Choroid plexus epithelial cell (primary cell): ENCODE results near the gene CYP21A2.
A peak's percentile ranks its signal among the peaks of the same experiment; 100 is the strongest.

Experiments
- DNase-seq: peaks from one replicate; pipeline ENCODE4 v3.0.0-alpha.2; 2010; ENCODE audit warnings: low read depth
- H3K4me3 ChIP-seq: 2 replicates; pipeline ENCODE4 v1.5.1; 2011; ENCODE audit warnings: low read depth, mild to moderate bottlenecking, control low read depth, low read length, moderate library complexity
- TF ChIP-seq, protein P1 (sequence below): conservative IDR thresholded peaks from 2 replicates; pipeline ENCODE4 v1.5.1; 2011; ENCODE audit warnings: low read depth, mild to moderate bottlenecking, control low read depth, inconsistent platforms, low read length, moderate library complexity

CYP21A2 gene

DNA sequence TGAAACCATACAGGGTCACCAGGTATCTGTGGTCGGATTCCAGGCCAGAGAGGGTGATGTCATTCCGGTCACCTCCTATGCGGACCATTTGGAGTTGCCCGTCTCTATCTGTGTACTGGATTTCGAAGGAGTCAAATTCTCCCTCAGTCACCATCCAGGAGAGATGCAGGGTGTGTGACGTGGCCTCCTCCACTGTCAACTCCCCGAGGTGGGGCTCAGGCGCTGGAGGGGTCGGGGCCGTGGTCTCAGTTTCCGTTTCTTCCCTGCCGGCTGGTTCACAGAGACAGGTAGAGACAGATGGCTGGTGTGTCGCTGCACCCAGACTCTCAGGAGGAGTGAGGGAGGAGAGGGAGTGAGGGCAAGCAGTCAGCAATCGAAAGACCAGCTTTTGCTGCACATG lies 30.7 kb downstream of the CYP21A2 start:
- no peak for DNase-seq
- no peak overlapping the region for H3K4me3 ChIP-seq
- TF ChIP-seq, protein P1, sequence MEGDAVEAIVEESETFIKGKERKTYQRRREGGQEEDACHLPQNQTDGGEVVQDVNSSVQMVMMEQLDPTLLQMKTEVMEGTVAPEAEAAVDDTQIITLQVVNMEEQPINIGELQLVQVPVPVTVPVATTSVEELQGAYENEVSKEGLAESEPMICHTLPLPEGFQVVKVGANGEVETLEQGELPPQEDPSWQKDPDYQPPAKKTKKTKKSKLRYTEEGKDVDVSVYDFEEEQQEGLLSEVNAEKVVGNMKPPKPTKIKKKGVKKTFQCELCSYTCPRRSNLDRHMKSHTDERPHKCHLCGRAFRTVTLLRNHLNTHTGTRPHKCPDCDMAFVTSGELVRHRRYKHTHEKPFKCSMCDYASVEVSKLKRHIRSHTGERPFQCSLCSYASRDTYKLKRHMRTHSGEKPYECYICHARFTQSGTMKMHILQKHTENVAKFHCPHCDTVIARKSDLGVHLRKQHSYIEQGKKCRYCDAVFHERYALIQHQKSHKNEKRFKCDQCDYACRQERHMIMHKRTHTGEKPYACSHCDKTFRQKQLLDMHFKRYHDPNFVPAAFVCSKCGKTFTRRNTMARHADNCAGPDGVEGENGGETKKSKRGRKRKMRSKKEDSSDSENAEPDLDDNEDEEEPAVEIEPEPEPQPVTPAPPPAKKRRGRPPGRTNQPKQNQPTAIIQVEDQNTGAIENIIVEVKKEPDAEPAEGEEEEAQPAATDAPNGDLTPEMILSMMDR, result no peak

DNA sequence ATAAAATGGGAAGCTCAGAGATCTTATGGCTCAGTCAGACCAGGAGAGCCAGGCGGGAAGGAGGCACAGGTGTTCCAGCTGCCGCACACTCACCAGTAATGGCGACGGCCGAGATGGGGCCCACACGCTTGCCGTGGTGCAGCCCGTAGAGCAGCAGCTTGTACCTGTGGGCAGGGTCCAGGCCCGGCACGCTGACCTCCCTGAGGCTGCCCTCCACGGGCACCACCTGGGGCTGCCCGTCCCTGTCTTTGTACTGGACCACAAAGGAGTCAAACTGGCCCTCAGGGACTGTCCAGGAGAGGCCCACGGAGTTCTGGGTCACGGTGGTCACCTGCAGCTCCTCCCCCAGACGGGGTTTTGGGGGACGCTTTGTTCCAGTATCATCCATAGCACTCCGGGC lies 31.2 kb downstream of the CYP21A2 start:
- DNase-seq, result no peak
- TF ChIP-seq, protein P1, result no peak
- H3K4me3 ChIP-seq, result no peak overlapping the region

DNA sequence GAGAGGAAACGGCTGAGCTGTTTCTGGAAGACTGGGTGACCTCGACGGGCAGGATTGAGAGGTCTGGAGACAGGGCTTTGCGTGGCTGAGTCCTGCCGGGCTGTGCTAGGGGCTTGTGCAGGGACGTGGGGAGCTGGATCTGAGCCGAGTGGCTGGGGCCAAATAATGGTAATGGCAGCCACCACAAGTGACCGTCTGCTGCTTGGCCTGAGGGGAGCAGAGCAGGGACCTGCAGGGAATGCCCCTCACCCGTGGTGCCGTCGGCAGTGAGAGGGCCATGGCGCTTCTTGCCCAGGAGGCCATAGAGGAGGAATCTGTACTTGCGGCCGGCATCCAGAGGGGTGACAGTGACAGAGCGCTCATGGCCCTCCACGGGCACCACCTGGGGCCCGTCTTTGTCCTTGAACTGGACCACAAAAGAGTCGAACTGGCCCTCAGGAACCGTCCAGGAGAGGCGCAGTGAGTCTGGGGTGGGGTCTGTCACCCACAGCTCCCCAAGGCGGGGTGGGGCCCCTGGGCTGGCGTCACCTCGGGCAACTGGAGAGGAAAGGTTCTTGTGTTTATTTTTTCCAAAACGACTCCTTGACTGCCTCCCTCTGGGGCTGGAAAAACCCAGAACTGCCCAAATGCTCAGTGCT lies 31.8 kb downstream of the CYP21A2 start:
- DNase-seq, result no peak
- TF ChIP-seq, protein P1, result no peak
- no peak overlapping the region for H3K4me3 ChIP-seq

DNA sequence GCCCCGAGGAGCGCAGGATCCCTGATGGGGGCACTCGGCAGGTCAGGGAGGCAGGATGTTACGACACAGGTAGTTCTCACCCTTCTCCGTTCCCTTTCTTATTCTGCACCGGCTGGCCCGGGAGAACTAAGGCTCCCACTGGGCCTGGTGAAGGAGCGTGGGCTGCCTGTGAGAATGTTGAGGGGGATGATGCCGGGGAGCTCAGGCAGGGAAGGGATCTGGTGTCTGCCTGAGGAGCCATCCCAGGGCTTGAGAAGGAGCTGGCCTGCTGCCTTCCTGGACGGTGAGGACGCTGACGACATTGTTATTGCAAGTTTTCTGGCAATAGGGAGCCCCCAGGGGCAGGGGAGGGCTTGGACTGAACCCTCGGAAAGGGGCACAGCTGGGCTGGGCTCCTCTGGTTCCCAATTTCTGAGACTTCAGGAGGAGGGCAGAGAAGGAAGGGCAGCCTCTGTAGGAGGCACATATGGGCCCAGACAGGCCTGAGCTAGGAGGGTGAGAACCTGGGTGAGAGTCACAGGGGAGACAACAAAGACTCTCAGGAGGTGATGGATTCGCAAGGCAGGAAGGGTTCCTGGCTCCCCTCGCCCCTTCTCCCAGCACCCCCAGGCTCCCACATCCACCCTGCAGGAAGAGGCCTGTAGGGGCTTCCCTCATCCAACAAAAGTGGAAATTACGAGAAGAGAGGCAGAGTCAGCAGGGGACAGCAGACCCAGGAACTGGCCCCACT lies 32.8 kb downstream of the CYP21A2 start:
- no peak overlapping the region for H3K4me3 ChIP-seq
- TF ChIP-seq, protein P1, result no peak
- peak; percentile 18 for DNase-seq

DNA sequence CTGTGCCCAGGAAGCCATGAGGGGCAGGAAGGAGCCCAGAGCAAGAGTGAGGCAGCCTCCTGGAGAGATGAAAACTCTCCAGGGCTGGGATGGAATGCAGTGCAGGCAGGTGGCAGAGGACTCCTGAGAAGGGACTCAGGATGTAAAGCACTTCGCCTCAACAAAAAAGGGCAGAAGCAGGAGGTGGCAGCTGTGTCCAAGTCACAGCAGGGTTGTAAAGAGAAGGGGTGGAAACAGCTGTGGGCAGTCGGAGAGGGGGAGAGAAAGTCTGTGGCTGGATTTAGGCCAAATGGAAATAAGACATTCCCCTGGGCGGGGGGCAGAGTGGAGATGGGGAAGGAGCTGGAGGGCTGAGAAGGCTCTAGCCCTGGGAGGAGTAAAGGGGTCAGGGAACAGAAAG lies 34.9 kb downstream of the CYP21A2 start:
- TF ChIP-seq, protein P1, result no peak
- H3K4me3 ChIP-seq, result no peak overlapping the region
- no peak for DNase-seq

DNA sequence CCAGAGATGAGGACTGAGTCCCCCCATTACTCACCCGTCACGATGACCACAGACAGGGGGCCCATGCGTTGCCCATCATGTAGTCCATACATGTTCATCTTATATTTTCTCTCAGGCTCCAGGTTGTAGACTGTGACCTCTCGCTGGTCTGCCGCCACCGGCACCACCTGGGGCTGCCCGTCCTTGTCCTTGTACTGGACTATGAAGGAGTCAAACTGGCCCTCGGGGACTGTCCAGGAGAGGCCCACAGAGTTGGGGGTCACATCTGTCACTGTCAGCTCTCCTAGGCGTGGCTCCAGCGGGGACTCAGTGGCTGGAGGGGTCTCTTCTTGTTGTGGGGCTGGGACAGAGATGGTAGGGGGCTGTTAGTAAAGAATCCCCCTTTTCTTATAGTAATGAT lies 35.4 kb downstream of the CYP21A2 start:
- H3K4me3 ChIP-seq, result no peak overlapping the region
- TF ChIP-seq, protein P1, result no peak
- DNase-seq, result no peak

DNA sequence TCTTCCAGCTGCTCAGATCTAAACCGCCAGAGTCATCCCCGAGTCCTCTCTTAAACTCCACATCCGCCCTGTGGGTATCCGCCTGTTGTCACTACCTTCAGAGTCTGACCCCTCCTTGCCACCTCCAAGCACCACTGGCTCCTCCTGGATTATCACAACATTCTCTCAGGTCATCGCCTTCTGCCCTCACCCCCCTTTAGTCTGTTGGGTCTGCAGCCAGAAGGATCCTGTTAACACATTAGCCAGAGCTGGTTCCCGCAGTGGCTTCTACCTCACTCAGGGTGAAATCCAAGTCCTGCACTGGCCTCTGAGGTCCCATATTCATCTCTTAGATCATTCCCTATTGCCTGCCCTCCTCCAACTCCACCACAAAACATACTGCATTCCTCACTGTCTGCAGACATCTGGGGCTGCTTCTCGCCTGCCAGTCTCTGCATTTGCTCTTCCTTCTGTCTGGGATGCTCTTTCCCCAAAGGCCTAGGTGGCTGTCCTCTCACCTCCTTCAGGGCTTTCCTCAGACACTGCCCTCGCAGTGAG lies 36.8 kb downstream of the CYP21A2 start:
- DNase-seq, result peak; percentile 48
- TF ChIP-seq, protein P1, result no peak
- no peak overlapping the region for H3K4me3 ChIP-seq
